Activated CD4-positive, alpha-beta T cell treated with anti-CD3 and anti-CD28 coated beads, Interleukin-2, amount 50 U/mL, for 16 hours (primary cell): ENCODE measurements around the gene SLC35C1.
A peak's percentile ranks its signal among the peaks of the same experiment; 100 is the strongest.

Experiments
- DNase-seq: peaks from one replicate; pipeline ENCODE4 v3.0.0-alpha.2; 2020

The SLC35C1 gene

GRCh38 chr11:45804761-45805304 lies at the start of gene SLC35C1:
TSS of gene SLC35C1 (plus strand) at chr11:45805149. CDS start at chr11:45805802, 653 bp downstream.
- peak; percentile 97 for DNase-seq

DNA sequence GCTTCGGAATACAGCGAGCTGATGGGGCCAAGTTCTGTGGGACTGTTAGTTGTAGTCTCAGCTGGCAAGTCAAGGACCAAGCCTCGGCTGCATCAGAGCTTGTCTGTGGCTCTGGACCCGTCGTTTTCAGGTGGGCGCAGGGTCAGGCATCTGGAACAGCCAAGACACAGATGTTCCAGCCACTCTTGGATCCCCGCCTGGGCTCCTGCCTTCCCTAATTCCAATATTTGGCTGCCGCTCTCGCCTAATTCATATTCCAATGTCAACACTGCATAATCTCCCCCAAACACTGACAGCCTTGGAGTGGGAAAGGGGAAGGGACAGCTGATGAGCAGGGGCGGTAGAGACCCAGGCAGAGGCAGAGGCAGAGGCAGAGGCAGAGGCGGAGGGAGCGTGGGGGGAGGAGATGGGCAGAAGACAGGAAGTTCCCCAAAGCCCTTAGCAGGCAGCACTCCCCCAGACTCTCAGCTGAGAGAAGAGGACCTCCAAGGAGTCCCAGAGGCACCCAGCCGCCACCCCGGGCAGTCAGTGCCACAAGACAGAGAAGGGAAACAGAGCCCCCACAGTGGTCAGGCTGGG lies 49.6 kb upstream of the SLC35C1 start:
- no peak for DNase-seq

DNA sequence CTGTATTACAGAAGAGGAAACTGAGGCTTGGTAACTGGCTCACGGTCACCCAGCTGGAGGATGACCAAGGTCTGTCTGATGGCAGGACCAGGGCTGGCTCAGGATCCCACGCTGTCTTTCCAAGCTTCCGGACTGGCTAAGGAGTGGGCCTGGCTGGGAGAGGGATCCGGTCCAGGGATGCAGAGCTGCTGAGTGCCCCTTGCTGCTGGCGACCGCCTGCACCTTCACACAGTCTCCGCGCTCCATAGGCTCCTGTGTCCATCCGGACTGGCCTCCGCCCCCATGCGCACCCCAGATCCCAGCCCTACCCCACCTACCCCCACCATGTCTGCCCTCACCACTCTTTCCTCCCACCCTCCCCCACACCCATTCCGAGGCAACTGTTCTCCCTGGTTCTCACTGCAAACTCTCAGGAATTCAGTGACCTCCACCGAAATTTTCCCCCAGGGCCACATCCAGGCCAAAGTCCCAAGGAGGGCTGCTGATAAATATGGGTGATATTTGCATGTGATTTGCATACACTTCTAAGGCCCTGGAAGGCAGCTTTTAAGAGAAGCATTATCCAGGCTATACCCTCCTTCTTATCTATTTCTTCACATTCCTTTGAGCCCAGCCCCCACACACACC lies 48.5 kb upstream of the SLC35C1 start:
- DNase-seq: no peak

- DNase-seq: no peak
Measured at GRCh38 chr11:45757672-45758071, 47.3 kb upstream of the SLC35C1 start.

GRCh38 chr11:45761659-45762058 lies 43.3 kb upstream of the SLC35C1 start:
- no peak for DNase-seq

DNA sequence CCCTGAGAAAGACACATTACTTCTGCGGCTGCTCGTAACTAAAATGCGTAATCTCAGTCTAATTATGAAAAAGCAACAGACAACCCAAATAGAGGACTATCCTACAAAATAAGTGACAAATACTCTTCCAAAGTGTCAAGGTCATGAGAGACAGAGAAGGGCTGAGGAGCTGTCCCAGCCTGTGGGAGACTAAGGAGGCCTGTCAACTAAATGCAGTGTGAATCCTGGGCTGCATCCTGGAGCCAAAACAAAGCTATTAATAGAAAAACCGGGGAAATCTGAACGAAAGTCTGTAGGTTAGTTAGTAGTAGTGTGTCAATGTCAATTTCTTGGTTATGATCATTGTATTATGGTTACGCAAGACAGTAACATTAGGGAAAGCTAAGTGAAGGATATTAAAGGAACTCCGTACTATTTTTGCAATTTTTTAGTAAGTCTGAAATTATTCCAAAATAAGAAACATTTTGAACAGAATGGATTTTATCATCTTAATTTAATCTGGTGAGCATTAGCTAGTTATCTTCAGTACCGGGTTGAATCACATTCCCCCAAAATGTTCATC lies 39.8 kb upstream of the SLC35C1 start:
- DNase-seq: no peak

DNA sequence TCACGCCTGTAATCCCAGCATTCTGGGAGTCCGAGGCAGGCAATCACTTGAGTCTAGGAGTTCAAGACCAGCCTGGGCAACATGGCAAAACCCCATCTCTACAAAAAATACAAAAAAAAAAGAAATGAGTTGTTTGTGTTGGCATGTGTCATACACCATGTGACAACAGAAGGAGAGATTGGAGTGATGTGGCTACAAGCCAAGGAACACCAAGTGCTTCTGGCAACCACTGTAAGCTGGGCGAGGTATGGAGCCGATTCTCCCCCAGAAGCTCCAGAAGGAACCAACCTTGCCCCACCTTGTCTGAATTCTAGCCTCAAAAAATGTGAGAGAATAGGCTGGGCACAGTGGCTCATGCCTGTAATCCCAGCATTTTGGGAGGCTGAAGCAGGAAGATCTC lies 39.1 kb upstream of the SLC35C1 start:
- no peak for DNase-seq

- DNase-seq: no peak
Measured at GRCh38 chr11:45766469-45766868, 38.5 kb upstream of the SLC35C1 start.

DNA sequence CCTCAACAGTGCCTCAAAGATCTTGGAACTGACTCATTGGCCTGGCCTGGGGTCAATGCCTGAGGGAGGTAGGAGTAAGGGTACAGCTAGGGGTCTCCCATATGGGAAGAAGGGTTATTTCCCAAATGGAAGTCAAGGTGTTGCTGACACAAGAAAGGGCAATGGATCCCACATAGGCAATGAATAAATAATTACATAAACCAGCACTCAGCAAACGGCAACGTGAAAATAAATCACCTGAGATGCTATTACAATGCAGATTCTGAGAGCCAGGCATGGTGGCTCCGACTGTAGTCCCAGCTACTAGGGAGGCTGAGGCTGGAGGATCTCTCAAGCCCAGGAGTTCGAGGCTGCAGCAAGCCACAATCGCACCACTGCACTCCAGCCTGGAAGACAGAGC lies 36.5 kb upstream of the SLC35C1 start:
- no peak for DNase-seq

- DNase-seq: no peak
Measured at GRCh38 chr11:45769960-45770359, 35.0 kb upstream of the SLC35C1 start.

DNA sequence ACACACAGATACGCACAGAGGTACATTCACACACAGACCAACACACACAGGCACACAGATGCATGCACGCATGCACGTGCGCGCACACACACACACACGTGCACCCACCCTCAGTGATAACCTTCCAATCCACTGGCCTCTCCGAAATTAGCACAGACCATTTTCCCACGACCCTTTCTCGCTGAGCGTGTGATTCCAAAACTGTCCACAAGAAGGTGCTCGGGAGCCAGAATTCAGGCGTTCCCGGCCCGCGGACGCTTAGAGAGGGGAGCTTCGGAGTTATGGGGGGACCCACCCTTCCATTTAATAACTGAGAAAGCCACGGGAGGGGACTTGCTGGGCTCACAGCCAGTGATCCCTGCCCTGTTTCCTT lies 33.8 kb upstream of the SLC35C1 start:
- peak; percentile 65 for DNase-seq

GRCh38 chr11:45771566-45772448 lies 33.1 kb upstream of the SLC35C1 start:
- DNase-seq: peak; percentile 86

DNA sequence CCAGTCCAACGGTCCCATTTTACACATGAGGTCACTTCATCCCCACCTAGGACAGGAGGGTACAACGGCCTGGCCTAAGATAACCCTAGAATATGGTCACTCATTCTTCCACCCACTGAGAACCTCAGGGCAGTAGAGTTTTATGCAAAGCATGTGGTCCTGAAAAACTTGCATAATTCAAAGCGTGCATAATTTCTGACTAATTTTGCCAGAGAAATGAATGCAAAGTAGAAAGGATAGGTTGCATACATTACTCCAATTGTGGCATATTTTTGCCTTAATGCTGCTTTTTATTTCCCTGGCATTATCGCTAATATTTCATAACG lies 32.5 kb upstream of the SLC35C1 start:
- DNase-seq: no peak

DNA sequence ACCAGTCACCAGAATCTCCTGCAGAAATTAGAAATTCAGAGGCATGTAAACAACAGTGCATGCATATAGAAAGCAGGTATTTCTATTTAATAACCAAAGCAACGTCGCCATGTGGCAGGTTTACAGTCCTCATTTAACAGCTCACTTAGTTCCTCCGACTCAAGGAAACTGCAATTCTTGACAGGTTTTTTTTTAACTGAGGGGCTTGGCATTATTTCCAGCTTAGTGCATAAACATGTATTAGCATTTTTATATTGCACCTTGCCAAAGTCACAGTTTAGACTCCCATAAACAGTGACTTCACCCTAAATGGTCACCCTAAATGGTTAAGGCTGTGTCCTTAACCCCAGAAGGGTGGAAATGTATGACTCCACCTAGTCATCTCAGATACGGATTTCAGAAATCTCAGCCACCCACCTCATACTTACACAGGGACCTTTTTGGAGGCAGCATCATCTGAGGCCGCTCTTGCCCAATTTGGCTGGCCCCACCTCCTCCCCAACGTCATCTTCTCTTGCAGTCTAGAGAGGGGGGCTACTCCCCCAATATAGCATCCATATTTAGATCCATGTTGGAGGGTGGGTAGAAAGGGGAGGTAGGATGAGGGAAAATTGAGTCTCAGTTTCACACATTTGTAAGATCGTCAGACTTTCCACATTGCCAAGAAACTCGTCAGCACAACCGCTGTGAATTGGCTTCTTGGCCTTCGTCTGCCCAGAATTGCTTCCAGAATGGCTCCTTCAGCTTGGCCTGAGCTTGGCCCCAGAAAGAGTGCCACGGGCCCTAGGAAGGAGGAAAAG lies 31.8 kb upstream of the SLC35C1 start:
- no peak for DNase-seq

GRCh38 chr11:45773786-45774655 lies 30.9 kb upstream of the SLC35C1 start:
- no peak for DNase-seq

GRCh38 chr11:45774786-45775185 lies 30.2 kb upstream of the SLC35C1 start:
- DNase-seq: no peak

DNA sequence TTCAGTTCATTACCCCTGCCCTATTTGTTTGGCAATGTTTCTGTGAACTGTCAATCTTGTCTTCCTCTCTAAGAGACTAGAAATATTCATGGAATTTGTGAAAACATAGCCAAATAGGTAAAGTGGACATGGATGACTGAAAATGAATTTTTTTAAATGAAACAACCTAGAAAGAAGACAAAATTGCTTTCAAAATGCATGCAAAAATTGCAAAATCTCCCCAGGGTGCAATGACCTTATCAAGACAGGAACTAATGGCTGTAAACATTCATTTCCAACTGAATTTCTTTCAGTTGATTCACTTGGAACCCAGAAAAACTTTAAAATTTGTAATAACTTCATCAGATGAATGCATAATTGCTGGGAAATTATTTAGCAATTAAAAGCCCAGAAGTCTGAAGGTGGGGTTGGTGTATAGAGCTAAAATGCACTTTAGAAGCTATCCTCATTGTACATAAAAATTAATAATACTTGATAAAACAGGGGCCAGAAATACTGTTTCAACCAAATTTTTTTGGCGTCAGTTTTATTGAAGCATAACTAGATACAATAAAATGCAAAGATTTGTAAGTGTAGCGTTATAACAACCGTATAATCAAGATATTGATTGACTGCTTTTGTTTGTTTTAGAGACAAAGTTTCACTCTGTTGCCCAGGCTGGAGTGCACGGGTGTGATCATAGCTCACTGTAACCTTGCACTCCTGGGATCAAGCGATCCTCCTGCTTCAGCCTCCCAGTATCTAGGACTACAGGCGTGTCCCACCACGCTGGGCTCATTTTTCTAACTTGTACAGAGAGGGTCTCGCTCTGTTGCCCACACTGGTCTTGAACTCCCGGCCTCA lies 27.6 kb upstream of the SLC35C1 start:
- DNase-seq: no peak

DNA sequence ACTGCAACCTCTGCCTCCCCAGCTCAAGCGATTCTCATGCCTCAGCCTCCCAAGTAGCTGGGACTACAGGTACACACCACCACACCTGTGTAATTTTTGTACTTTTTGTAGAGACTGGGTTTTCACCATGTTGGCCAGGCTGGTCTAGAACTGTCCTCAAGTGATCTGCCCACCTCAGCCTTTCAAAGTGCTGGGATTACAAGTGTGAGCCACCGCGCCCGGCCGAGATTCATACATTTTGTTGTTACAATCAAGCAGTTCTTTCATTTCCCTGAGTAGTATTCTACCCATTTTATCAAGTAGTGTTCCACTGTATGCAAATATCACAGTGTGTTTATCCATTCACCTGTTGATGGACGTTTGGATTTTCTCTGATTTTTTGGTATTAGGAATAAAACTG lies 26.6 kb upstream of the SLC35C1 start:
- DNase-seq: no peak

GRCh38 chr11:45779602-45780001 lies 25.3 kb upstream of the SLC35C1 start:
- no peak for DNase-seq

DNA sequence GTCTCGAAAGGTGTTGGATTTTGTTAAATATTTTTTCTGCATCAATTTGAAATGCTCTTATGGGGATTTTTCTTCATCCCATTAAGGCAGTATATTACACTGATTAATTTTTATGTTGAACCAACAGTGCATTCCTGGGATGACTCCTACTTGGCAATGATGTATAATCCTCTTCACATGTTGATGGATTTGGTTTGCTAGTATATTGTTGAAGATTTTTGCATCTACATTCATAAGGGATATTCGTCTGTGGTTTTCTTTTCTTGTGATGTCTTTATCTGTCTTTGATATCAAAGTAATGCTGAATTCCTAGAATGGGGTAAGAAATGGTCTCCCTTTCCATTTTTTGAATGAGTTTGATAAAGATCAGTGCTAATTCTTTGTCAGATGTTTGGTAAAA lies 18.7 kb upstream of the SLC35C1 start:
- no peak for DNase-seq

GRCh38 chr11:45788887-45789286 lies 16.1 kb upstream of the SLC35C1 start:
- no peak for DNase-seq
